ENCODE results near the gene EEF1B2. TPM values are rescaled to one million over a fixed set of nuclear protein-coding genes. Genes with fewer than 3 reads are reported as not detected.
"Not testable (repeated sequence)": the region's sequence is repeated elsewhere in the genome, so short reads cannot be mapped to it uniquely, and the experiment has no call there.

Gene EEF1B2
- total RNA-seq, 6 experiments from 2014 or later = 146 to 228 (median 190) TPM

DNA sequence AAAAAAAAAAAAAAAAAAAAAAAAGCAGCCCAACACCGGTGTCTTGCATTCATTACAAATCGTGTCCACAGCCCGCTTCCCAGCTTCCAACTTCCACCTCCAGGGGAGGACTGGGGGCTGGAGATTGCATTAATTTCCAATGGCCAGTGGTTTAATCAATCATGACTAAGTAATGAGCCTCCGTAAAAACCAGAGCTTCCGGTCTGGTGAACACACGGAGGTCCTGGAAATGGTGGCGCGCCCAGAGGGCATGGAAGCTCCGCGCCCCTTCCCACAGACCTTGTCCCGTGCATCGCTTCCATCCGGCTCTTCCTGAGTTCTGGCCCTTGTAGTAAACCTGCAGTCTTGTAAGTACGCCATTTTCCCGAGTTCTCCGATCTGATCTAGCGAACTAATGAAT lies 43.6 kb downstream of the EEF1B2 start:
- H3K27me3 ChIP-seq = no peaks in the 10 kb centered on the region
- no peak overlapping the region for H3K27ac ChIP-seq
- ATAC-seq (no peak), DNase-seq (no peak)
- intact Hi-C loops (cut with DNase I) = no loop called here
- H3K4me1 ChIP-seq = no peaks in the 10 kb centered on the region
- no peaks in the 10 kb centered on the region for H3K36me3 ChIP-seq
- TF ChIP-seq POLR2A (IDR thresholded peaks at IDR 0.05) (no peak), CTCF (IDR thresholded peaks at IDR 0.05) (no peak)
- H3K4me3 ChIP-seq = no peak overlapping the region
- no peaks in the 10 kb centered on the region for H3K9me3 ChIP-seq
- 87% methylated on average over 10 of the region's 17 CpGs for WGBS (ENCODE audit: insufficient coverage, low coverage, low lambda C conversion rate, missing lambda C conversion rate)

GRCh38 chr2:206204710-206205109 lies 45.0 kb downstream of the EEF1B2 start:
- Histone ChIP-seq H3K27me3 (no peaks in the 10 kb centered on the region), H3K4me3 (no peak overlapping the region), H3K36me3 (no peaks in the 10 kb centered on the region), H3K27ac (no peak overlapping the region), H3K4me1 (no peaks in the 10 kb centered on the region), H3K9me3 (no peaks in the 10 kb centered on the region)
- ATAC-seq = no peak
- TF ChIP-seq CTCF (IDR thresholded peaks at IDR 0.05) (no peak), POLR2A (IDR thresholded peaks at IDR 0.05) (no peak)
- no peak for DNase-seq
- 58% methylated on average over 3 of the region's 3 CpGs for WGBS (ENCODE audit: insufficient coverage, low coverage, low lambda C conversion rate, missing lambda C conversion rate)
- intact Hi-C loops (cut with DNase I) = no loop called here

- no CpG with 5 or more reads among the region's 2 CpGs for WGBS (ENCODE audit: insufficient coverage, low coverage, low lambda C conversion rate, missing lambda C conversion rate)
- H3K4me3 ChIP-seq; DNase-seq; H3K4me1 ChIP-seq; ATAC-seq; H3K27me3 ChIP-seq; H3K27ac ChIP-seq; intact Hi-C loops (cut with DNase I); H3K36me3 ChIP-seq; H3K9me3 ChIP-seq: not testable (repeated sequence)
Measured at GRCh38 chr2:206207316-206207715, 47.6 kb downstream of the EEF1B2 start.

DNA sequence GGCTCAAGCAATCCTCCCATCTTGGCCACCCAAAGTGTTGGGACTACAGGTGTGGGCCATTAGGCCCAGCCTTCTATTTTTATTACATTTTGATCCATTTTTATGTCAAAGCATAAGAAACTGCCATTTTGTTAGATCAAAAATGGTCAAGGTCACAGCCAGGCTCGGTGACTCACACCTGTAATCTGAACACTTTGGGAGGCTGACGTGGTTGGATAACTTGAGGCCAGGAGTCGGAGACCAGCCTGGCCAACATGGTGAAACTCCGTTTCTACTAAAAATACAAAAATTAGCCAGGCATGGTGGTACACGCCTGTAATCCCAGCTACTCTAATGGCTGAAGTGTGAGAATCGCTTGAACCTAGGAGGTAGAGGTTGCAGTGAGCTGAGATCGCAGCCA lies 49.2 kb downstream of the EEF1B2 start:
- intact Hi-C loops (cut with DNase I) = no loop called here
- WGBS (ENCODE audit: insufficient coverage, low coverage, low lambda C conversion rate, missing lambda C conversion rate) = 84% methylated on average over 4 of the region's 7 CpGs
- DNase-seq (no peak), ATAC-seq (no peak)
- H3K27me3 ChIP-seq = no peaks in the 10 kb centered on the region
- H3K9me3 ChIP-seq = no peaks in the 10 kb centered on the region
- TF ChIP-seq POLR2A (IDR thresholded peaks at IDR 0.05) (no peak), CTCF (IDR thresholded peaks at IDR 0.05) (no peak)
- H3K36me3 ChIP-seq = no peaks in the 10 kb centered on the region
- H3K4me3 ChIP-seq = no peak overlapping the region
- no peak overlapping the region for H3K27ac ChIP-seq
- H3K4me1 ChIP-seq = no peaks in the 10 kb centered on the region

- DNase-seq (no peak), ATAC-seq (no peak)
- WGBS (ENCODE audit: insufficient coverage, low coverage, low lambda C conversion rate, missing lambda C conversion rate) = 38% methylated on average over 2 of the region's 2 CpGs
Measured at GRCh38 chr2:206211657-206212255, 52.1 kb downstream of the EEF1B2 start.

More at GRCh38 chr2:206211657-206212255, 52.1 kb downstream of the EEF1B2 start:
- Histone ChIP-seq H3K4me3 (no peak overlapping the region), H3K27ac (no peak overlapping the region), H3K4me1 (no peaks in the 10 kb centered on the region), H3K9me3 (no peaks in the 10 kb centered on the region), H3K27me3 (no peaks in the 10 kb centered on the region), H3K36me3 (no peaks in the 10 kb centered on the region)
- intact Hi-C loops (cut with DNase I) = no loop called here
- no peak for TF ChIP-seq CTCF (IDR thresholded peaks at IDR 0.05)
- TF ChIP-seq POLR2A (IDR thresholded peaks at IDR 0.05) = no peak

Small RNA genes within 50 kb of the gene (small RNA-seq; reads per million reads assigned to genes)
- gene RF00134 = 0 reads per million in 2 experiments
- 0 reads per million in 2 experiments for gene RF02271
- 0 reads per million in 2 experiments for gene SNORA41
- gene SNORD51 = 0 reads per million in 2 experiments

Other genes with a start within 250 kb of the EEF1B2 start
- gene INO80D, start 73.7 kb upstream of the EEF1B2 start, total RNA-seq = 1 to 10 TPM; 5.2 to 9.0 (median 8.2) TPM
- gene NDUFS1, start 451 bp upstream of the EEF1B2 start, total RNA-seq = 100 to 1,000 TPM in 4 of 6 experiments, 10 to 100 TPM in 2; 89.2 to 135 (median 105) TPM
- gene ZDBF2, start 114.8 kb downstream of the EEF1B2 start, total RNA-seq = 1 to 10 TPM; 2.9 to 6.4 (median 4.3) TPM

Measured in right lobe of liver (tissue), 6 donors.